Lower leg skin (tissue), 4 donors: ENCODE data around the gene IDH3A. TPM values are rescaled to one million over a fixed set of nuclear protein-coding genes. Genes with fewer than 3 reads are reported as not detected.

ENCODE experiments used
- DNase-seq, 2 donors: peaks; one replicate each; pipeline ENCODE4 v3.0.0-alpha.2; 2019; ENCODE audit warnings: low spot score in 2 of 2
- H3K4me3 ChIP-seq: fragments of 200-600 bp; sonication (generic); 2 replicates; pipeline ENCODE4 v1.5.1; 2017; ENCODE audit warnings: mild to moderate bottlenecking, low read depth; ENCODE audit not compliant: poor library complexity, severe bottlenecking
- POLR2A ChIP-seq, 2 donors: fragments of 450-650 bp; IDR thresholded peaks; one replicate each; pipeline ENCODE4 v1.6.1; 2016 to 2017; ENCODE audit warnings: antibody characterized with exemption in 2 of 2, mild to moderate bottlenecking in 1 of 2, moderate library complexity in 1 of 2
- WGBS, 2 donors: methylation state at CpG; one replicate each; pipeline ENCODE4 v1.1.5; 2018; 5-methylcytosine and 5-hydroxymethylcytosine counted together
- intact Hi-C: fragments of 100-400 bp; cut with DNase I; formaldehyde crosslinking; loops from one replicate; pipeline ENCODE4 v1.15.0; 2023; ENCODE audit warnings: low total_unique reads
- total RNA-seq, 4 donors: library from RNA; depleted of rRNA; stranded (reverse); fragments of >200 nt; gene quantifications; one replicate each; pipeline ENCODE4 v1.1.0, GENCODE V29; 2016
- TF ChIP-seq, protein P1 (sequence below), 3 donors: fragments of 450-650 bp; IDR thresholded peaks; one replicate each; pipeline ENCODE4 v1.5.1; 2016; ENCODE audit warnings: antibody characterized with exemption in 3 of 3, mild to moderate bottlenecking in 3 of 3, moderate library complexity in 2 of 3

Gene IDH3A
- 10 to 100 TPM; 51.0 to 77.2 (median 60.8) TPM for total RNA-seq

DNA sequence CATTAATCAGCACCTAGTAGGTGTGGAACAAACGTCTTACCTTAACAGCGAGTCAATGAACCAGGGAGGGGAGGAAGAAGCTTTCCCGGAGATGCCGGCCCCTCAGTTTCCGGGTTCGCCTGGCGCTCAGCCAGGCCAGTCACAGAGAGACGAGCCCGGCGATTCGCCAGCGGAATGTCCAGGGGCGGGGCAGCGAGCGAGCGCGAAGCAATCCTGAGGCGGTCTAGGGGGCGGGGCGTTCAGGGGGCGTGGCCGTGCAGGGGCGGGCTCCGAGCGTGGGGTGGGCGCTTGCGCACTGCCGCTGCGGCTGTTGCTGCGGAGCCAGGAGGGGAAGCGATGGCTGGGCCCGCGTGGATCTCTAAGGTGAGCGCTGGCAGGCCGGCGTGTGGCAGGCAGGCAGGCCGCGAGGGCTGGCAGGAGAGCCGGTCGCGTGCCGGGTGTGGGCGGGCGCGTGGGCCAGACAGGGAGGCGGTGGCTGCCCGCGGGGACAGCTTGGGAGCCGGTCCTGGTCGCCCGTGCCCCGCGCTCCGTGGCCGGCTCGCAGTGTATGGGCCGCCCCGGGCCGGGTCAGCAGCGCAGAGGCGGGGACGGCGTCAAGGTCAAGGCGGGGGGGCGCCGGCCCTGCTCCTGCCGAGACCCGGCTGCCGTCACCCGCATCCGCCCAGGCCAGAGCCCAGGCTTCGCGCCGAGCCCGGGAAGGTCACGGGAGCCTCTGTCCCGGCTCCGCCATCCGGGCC, at the start of gene IDH3A:
IDH3A (plus strand) TSS at position 295 of the 737 bp plus-strand sequence; CDS start at position 337, 42 bp downstream.
- intact Hi-C loops, result no loop called here
- TF ChIP-seq POLR2A (IDR thresholded peaks at IDR 0.05), result no peak
- TF ChIP-seq, protein P1, sequence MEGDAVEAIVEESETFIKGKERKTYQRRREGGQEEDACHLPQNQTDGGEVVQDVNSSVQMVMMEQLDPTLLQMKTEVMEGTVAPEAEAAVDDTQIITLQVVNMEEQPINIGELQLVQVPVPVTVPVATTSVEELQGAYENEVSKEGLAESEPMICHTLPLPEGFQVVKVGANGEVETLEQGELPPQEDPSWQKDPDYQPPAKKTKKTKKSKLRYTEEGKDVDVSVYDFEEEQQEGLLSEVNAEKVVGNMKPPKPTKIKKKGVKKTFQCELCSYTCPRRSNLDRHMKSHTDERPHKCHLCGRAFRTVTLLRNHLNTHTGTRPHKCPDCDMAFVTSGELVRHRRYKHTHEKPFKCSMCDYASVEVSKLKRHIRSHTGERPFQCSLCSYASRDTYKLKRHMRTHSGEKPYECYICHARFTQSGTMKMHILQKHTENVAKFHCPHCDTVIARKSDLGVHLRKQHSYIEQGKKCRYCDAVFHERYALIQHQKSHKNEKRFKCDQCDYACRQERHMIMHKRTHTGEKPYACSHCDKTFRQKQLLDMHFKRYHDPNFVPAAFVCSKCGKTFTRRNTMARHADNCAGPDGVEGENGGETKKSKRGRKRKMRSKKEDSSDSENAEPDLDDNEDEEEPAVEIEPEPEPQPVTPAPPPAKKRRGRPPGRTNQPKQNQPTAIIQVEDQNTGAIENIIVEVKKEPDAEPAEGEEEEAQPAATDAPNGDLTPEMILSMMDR (IDR thresholded peaks at IDR 0.05), result no peak
- WGBS, 2 donors, result 1 to 3% methylated on average over 8 to 31 of the region's 79 CpGs
- H3K4me3 ChIP-seq, result peak within 1 kb of the TSS; percentile 56
- DNase-seq, result peak; percentile 98 to 100

DNA sequence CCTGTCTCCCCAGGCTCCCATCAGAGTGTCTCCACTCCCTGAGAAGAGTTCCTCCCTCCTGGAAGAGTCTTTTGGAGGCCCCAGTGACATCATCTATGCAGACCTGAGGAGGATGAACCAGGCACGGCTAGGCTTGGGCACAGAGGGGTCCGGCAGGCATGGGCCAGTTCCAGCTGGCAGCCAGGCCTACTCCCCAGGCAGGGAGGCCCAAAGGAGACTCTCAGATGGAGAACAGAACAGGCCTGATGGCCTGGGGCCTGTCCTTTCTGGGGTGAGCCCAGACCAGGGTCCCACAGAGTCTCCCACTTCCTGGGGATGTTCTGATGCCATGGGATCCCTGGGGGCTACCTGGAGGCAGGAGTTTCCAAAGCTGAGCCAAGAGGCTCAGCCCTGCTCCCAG, 48.3 kb upstream of the IDH3A start:
- intact Hi-C loops, result no loop called here
- DNase-seq, result no peak

DNA sequence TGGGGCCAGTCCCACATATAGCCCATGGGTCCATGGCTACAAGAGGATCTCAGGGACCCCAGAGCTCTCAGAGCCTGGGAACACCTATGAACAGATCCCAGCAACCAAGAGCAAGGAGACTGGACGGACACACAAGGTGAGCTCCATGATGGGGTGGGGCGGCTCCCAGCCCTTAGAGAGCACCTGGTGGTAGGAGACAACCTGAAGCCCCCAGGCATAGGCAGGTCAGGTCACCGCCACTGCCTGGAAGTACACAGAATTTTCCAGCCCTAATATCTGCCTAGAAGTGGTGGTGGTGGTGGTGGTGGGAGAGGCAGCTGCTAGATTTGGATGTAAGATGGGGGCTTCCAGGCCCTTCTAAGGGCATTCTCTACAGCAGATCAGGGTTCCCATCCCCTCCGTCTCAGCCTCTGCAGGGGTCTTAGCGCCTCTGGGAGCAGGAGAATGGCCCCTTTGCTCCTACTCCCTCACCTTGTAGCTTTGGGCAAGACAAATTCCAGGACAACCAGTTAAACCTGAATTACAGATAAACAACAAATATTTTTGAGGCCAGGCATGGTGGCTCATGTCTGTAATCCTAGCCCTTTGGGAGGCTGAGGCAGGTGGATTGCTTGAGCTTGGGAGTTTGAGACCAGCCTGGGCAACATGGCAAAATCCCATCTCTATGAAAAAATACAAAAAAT, 47.6 kb upstream of the IDH3A start:
- intact Hi-C loops, result no loop called here
- TF ChIP-seq, protein P1 (IDR thresholded peaks at IDR 0.05), result no peak
- no peak for TF ChIP-seq POLR2A (IDR thresholded peaks at IDR 0.05)
- 83 to 89% methylated on average over 5 of the region's 5 CpGs for WGBS, 2 donors
- H3K4me3 ChIP-seq, result no peak overlapping the region
- DNase-seq, result no peak

More for the DNA sequence above, 48.3 kb upstream of the IDH3A start:
- WGBS, 2 donors, result 75 to 89% methylated on average over 2 of the region's 2 CpGs
- TF ChIP-seq, protein P1 (IDR thresholded peaks at IDR 0.05), result no peak
- no peak for TF ChIP-seq POLR2A (IDR thresholded peaks at IDR 0.05)
- H3K4me3 ChIP-seq, result no peak overlapping the region

DNA sequence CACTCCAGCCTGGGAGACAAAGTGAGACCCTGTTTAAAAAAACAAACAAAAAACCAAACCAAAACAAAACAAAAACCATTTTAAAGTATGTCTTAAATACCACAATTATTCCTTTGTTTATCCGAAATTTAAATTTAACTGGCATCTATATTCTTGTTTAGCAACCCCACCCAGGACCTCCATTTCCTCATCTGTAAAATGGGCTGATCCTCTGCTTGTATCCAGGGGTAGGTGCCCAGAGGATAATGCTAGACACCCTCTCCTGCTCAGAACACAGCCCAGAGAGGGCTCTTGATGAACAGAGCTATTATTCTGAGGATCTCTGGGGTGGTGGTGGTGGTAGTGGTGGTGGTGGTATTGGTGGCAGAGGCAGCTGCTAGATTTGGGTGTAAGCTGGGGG, 47.0 kb upstream of the IDH3A start:
- no peak for TF ChIP-seq POLR2A (IDR thresholded peaks at IDR 0.05)
- TF ChIP-seq, protein P1 (IDR thresholded peaks at IDR 0.05), result no peak
- 82 to 88% methylated on average over 1 of the region's 1 CpG for WGBS, 2 donors
- no peak for DNase-seq
- intact Hi-C loops, result no loop called here
- H3K4me3 ChIP-seq, result no peak overlapping the region

DNA sequence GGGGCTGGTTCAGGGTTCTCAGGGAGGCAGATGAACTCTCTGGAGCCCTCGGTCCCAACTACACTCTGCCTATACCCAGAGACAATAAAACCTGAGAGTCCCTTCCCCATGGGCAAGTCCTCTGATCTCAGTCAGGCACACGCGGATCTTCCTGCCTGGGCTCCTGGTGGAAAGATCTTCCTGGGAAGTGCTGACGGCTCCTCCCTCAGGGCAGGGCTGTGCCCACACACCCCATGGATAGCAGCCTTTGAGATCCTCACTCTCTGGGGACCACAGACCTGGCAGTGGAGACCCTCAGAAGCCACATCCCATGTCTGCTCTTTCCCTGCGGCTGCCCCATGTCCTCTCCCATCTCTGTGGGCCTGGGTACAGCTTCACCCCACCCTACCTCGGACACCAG, 46.4 kb upstream of the IDH3A start:
- WGBS, 2 donors, result 84% methylated on average over 6 of the region's 6 CpGs
- DNase-seq, result no peak
- no peak overlapping the region for H3K4me3 ChIP-seq
- intact Hi-C loops, result no loop called here
- no peak for TF ChIP-seq POLR2A (IDR thresholded peaks at IDR 0.05)
- TF ChIP-seq, protein P1 (IDR thresholded peaks at IDR 0.05), result no peak
